Calu3 (cell line): ENCODE data around the gene PRPF6. TPM values are rescaled to one million over a fixed set of nuclear protein-coding genes. Genes with fewer than 3 reads are reported as not detected.

Source experiments
- BruUV-seq: library from RNA; stranded (reverse); fragments of 400-500 nt; replicated peaks from 2 replicates; lab custom pipeline; 2021; lab: Mats Ljungman, UMichigan
- CTCF ChIA-PET: fragments of 300-600 bp; sonication (Branson Sonifier 250); formaldehyde crosslinking; loops from one replicate; lab custom pipeline; 2022; ENCODE audit warnings: antibody characterized with exemption; lab: Charles Lee
- DNase-seq: peaks from one replicate; pipeline ENCODE4 v3.0.0; 2022
- H3K27ac Mint-ChIP-seq: one replicate; pipeline ENCODE4 v1.8.0; 2022; ENCODE audit warnings: mixed read lengths; ENCODE audit not compliant: unreplicated experiment
- H3K27me3 Mint-ChIP-seq: one replicate; pipeline ENCODE4 v1.8.0; 2022; ENCODE audit warnings: mixed read lengths; ENCODE audit not compliant: unreplicated experiment
- H3K36me3 Mint-ChIP-seq: one replicate; pipeline ENCODE4 v1.8.0; 2022; ENCODE audit warnings: mild to moderate bottlenecking, moderate library complexity, mixed read lengths; ENCODE audit not compliant: insufficient read depth, unreplicated experiment
- H3K4me1 Mint-ChIP-seq: one replicate; pipeline ENCODE4 v1.8.0; 2022; ENCODE audit warnings: mild to moderate bottlenecking, low read depth, mixed read lengths; ENCODE audit not compliant: unreplicated experiment
- H3K4me3 Mint-ChIP-seq: one replicate; pipeline ENCODE4 v1.8.0; 2022; ENCODE audit warnings: mild to moderate bottlenecking, low read depth, moderate library complexity, mixed read lengths; ENCODE audit not compliant: unreplicated experiment
- H3K9me3 Mint-ChIP-seq: one replicate; pipeline ENCODE4 v1.8.0; 2022; ENCODE audit warnings: low read depth, mixed read lengths; ENCODE audit not compliant: unreplicated experiment
- intact Hi-C: fragments of 100-400 bp; cut with micrococcal nuclease; formaldehyde crosslinking; loops from one replicate; pipeline ENCODE4 v1.10.0; 2022; ENCODE audit not compliant: unreplicated experiment
- total RNA-seq: library from RNA; stranded (reverse); gene quantifications from 2 replicates; pipeline ENCODE4 v1.2.3, GENCODE V29; 2022
- TF ChIP-seq, protein P1 (sequence below): fragments of 200-600 bp; IDR thresholded peaks from one replicate; pipeline ENCODE4 v1.8.0; 2022; ENCODE audit warnings: antibody characterized with exemption; ENCODE audit not compliant: unreplicated experiment

Gene PRPF6
- total RNA-seq, 1 experiment from 2014 or later, result 113 TPM

DNA sequence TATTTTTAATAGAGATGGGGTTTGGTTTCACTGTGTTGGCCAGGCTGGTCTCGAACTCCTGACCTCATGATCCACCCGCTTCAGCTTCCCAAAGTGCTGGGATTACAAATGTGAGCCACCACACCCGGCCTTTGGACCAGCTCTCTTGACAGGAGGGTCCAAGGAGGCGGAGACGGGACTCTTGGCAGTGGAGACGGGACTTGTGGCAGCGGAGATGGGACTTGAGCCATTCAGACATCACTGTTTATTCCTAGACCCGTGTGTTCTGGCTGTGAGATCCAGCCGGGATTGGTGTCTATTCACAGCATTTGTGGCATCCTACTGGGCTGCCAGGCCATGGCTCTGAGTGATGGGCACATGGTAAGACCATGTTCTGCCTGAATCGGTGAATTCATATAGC lies 25.6 kb downstream of the PRPF6 start:
- TF ChIP-seq, protein P1, sequence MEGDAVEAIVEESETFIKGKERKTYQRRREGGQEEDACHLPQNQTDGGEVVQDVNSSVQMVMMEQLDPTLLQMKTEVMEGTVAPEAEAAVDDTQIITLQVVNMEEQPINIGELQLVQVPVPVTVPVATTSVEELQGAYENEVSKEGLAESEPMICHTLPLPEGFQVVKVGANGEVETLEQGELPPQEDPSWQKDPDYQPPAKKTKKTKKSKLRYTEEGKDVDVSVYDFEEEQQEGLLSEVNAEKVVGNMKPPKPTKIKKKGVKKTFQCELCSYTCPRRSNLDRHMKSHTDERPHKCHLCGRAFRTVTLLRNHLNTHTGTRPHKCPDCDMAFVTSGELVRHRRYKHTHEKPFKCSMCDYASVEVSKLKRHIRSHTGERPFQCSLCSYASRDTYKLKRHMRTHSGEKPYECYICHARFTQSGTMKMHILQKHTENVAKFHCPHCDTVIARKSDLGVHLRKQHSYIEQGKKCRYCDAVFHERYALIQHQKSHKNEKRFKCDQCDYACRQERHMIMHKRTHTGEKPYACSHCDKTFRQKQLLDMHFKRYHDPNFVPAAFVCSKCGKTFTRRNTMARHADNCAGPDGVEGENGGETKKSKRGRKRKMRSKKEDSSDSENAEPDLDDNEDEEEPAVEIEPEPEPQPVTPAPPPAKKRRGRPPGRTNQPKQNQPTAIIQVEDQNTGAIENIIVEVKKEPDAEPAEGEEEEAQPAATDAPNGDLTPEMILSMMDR, result no peak
- Mint-ChIP-seq H3K4me1 (no peaks in the 10 kb centered on the region), H3K27me3 (no peaks in the 10 kb centered on the region), H3K27ac (no peak overlapping the region), H3K4me3 (no peak overlapping the region), H3K36me3 (peaks cover 87% of the 10 kb centered on the region), H3K9me3 (peaks cover 3% of the 10 kb centered on the region)
- no TSS peak for BruUV-seq
- intact Hi-C loops, result no loop called here
- CTCF ChIA-PET, result no interaction called here
- no peak for DNase-seq

- Mint-ChIP-seq H3K27ac (no peak overlapping the region), H3K36me3 (peaks cover 83% of the 10 kb centered on the region), H3K4me1 (no peaks in the 10 kb centered on the region), H3K27me3 (no peaks in the 10 kb centered on the region), H3K9me3 (peaks cover 3% of the 10 kb centered on the region), H3K4me3 (no peak overlapping the region)
- TF ChIP-seq, protein P1, result no peak
- DNase-seq, result no peak
- CTCF ChIA-PET, result no interaction called here
- intact Hi-C loops, result no loop called here
- BruUV-seq, result no TSS peak
Observed at GRCh38 chr20:64006902-64007301, 26.0 kb downstream of the PRPF6 start.

- intact Hi-C loops, result no loop called here
- no peak for DNase-seq
- H3K27ac Mint-ChIP-seq, result no peak overlapping the region
- CTCF ChIA-PET, result no interaction called here
- H3K4me3 Mint-ChIP-seq, result no peak overlapping the region
- TF ChIP-seq, protein P1, result no peak
- no peaks in the 10 kb centered on the region for H3K27me3 Mint-ChIP-seq
- H3K9me3 Mint-ChIP-seq, result peaks cover 3% of the 10 kb centered on the region
- H3K36me3 Mint-ChIP-seq, result peaks cover 66% of the 10 kb centered on the region
- BruUV-seq, result no TSS peak
- no peaks in the 10 kb centered on the region for H3K4me1 Mint-ChIP-seq
Observed at GRCh38 chr20:64009811-64010387, 29.0 kb downstream of the PRPF6 start.

- TF ChIP-seq, protein P1, result no peak
- H3K4me3 Mint-ChIP-seq, result no peak overlapping the region
- CTCF ChIA-PET, result no interaction called here
- H3K27me3 Mint-ChIP-seq, result no peaks in the 10 kb centered on the region
- intact Hi-C loops, result no loop called here
- no peaks in the 10 kb centered on the region for H3K4me1 Mint-ChIP-seq
- no TSS peak for BruUV-seq
- no peak overlapping the region for H3K27ac Mint-ChIP-seq
- H3K9me3 Mint-ChIP-seq, result peaks cover 3% of the 10 kb centered on the region
- no peak for DNase-seq
- peaks cover 66% of the 10 kb centered on the region for H3K36me3 Mint-ChIP-seq
Observed at GRCh38 chr20:64010711-64011237, 29.8 kb downstream of the PRPF6 start.
